H1 (cell line): ENCODE measurements around the gene GXYLT2. TPM values are rescaled to one million over a fixed set of nuclear protein-coding genes. Genes with fewer than 3 reads are reported as not detected.

Experiments
- CTCF ChIA-PET: fragments of 300-600 bp; sonication (Branson Sonifier 250); formaldehyde crosslinking; loops from one replicate; lab custom pipeline; 2021; ENCODE audit not compliant: partially characterized antibody; lab: Charles Lee
- POLR2A ChIA-PET: fragments of 300-600 bp; sonication (Branson Sonifier 250); formaldehyde crosslinking; loops from one replicate; lab custom pipeline; 2021; ENCODE audit warnings: inconsistent platforms; ENCODE audit not compliant: partially characterized antibody; lab: Charles Lee
- DNase-seq, 2 experiments: peaks; one replicate each; pipeline versions ENCODE4 v3.0.0 to v3.0.0-alpha.2; 2010 to 2022; ENCODE audit warnings: low spot score in 2 of 2, low read depth in 1 of 2, mixed read lengths in 1 of 2
- FAIRE-seq: peaks from 2 replicates; lab custom pipeline; 2011; peaks lifted over from hg19 to GRCh38; lab: Jason Lieb, UNC
- H2AFZ ChIP-seq: 2 replicates; pipeline ENCODE4 v1.8.1; 2012; ENCODE audit warnings: low read length, inconsistent platforms
- H2AK5ac ChIP-seq: 2 replicates; pipeline ENCODE4 v1.6.1; 2013; ENCODE audit warnings: low read depth, low read length
- H2BK120ac ChIP-seq: replicated peaks from 2 replicates; pipeline ENCODE3; 2013; ENCODE audit warnings: low read depth, low read length, inconsistent platforms
- H2BK12ac ChIP-seq: 2 replicates; pipeline ENCODE4 v1.6.1; 2013; ENCODE audit warnings: low read depth, low read length
- H2BK15ac ChIP-seq: 2 replicates; pipeline ENCODE4 v1.6.1; 2013; ENCODE audit warnings: low read length
- H2BK20ac ChIP-seq: 2 replicates; pipeline ENCODE4 v1.6.1; 2013; ENCODE audit warnings: low read length
- H2BK5ac ChIP-seq: 2 replicates; pipeline ENCODE4 v1.6.1; 2013; ENCODE audit warnings: low read depth, low read length
- H3K14ac ChIP-seq: 2 replicates; pipeline ENCODE4 v1.6.1; 2013; ENCODE audit warnings: inconsistent platforms; ENCODE audit not compliant: insufficient read length
- H3K18ac ChIP-seq: 2 replicates; pipeline ENCODE4 v1.6.1; 2013; ENCODE audit warnings: low read length; ENCODE audit errors: extremely low read depth
- H3K23ac ChIP-seq: 2 replicates; pipeline ENCODE4 v1.6.1; 2013; ENCODE audit warnings: inconsistent platforms; ENCODE audit not compliant: insufficient read length
- H3K23me2 ChIP-seq: 2 replicates; pipeline ENCODE4 v1.6.1; 2013; ENCODE audit warnings: low read depth, low read length
- H3K27ac ChIP-seq: 2 replicates; pipeline ENCODE4 v1.6.1; 2011; ENCODE audit warnings: low read depth, low read length, inconsistent platforms
- H3K27me3 ChIP-seq, 4 experiments: replicated peaks in 1 of 4; 1 replicate in 1 of 4; 2 replicates in 3 of 4; pipeline versions ENCODE4 v1.6.1 to v1.8.1; 2011 to 2013; ENCODE audit warnings: low read length in 3 of 4, mild to moderate bottlenecking in 3 of 4, inconsistent platforms in 2 of 4, mixed read lengths in 2 of 4, moderate library complexity in 1 of 4; ENCODE audit not compliant: control insufficient read depth in 3 of 4, insufficient read depth in 3 of 4; ENCODE audit errors: extremely low read depth in 1 of 4
- H3K36me3 ChIP-seq, 4 experiments: 2 replicates each; pipeline versions ENCODE4 v1.6.1 to v1.8.1; 2011 to 2013; ENCODE audit warnings: mild to moderate bottlenecking in 4 of 4, low read length in 3 of 4, moderate library complexity in 2 of 4, control low read depth in 1 of 4, inconsistent platforms in 1 of 4; ENCODE audit not compliant: insufficient read depth in 4 of 4, control insufficient read depth in 2 of 4
- H3K4ac ChIP-seq: replicated peaks from 2 replicates; pipeline ENCODE3; 2013; ENCODE audit warnings: low read length, low read depth, mixed read lengths, inconsistent platforms; ENCODE audit not compliant: insufficient read length
- H3K4me1 ChIP-seq, 4 experiments: replicated peaks in 1 of 4; 1 replicate in 1 of 4; 2 replicates in 3 of 4; pipeline versions ENCODE4 v1.6.1 to v1.8.1; 2011 to 2013; ENCODE audit warnings: low read length in 3 of 4, inconsistent platforms in 2 of 4, mixed read lengths in 1 of 4; ENCODE audit not compliant: insufficient read depth in 4 of 4, control insufficient read depth in 3 of 4
- H3K4me2 ChIP-seq, 2 experiments: 2 replicates each; pipeline versions ENCODE4 v1.6.1 to v1.8.1; 2011 to 2013; ENCODE audit warnings: low read depth in 2 of 2, low read length in 2 of 2, control low read depth in 1 of 2, inconsistent platforms in 1 of 2, mild to moderate bottlenecking in 1 of 2; ENCODE audit not compliant: insufficient read depth in 1 of 2
- H3K4me3 ChIP-seq, 4 experiments: fragments of 200-600, 300-600 bp in 1 of 4; sonication (generic), shearing (Covaris generic), sonication (Bioruptor Twin) in 1 of 4; 2 replicates each; pipeline versions ENCODE4 v1.5.1 to v1.8.1; 2011 to 2016; ENCODE audit warnings: low read length in 4 of 4, low read depth in 3 of 4, control low read depth in 2 of 4, inconsistent platforms in 2 of 4, mild to moderate bottlenecking in 2 of 4, mixed read lengths in 1 of 4, moderate library complexity in 1 of 4; ENCODE audit not compliant: insufficient read depth in 2 of 4; ENCODE audit errors: extremely low read depth in 1 of 4
- H3K56ac ChIP-seq: replicated peaks from 2 replicates; pipeline ENCODE3; 2013; ENCODE audit warnings: low read depth, mild to moderate bottlenecking, mixed read lengths, low read length, inconsistent platforms; ENCODE audit not compliant: insufficient read length
- H3K79me1 ChIP-seq: 2 replicates; pipeline ENCODE4 v1.6.1; 2013; ENCODE audit warnings: low read depth, low read length, control low read depth
- H3K79me2 ChIP-seq, 2 experiments: 2 replicates each; pipeline versions ENCODE4 v1.6.1 to v1.8.1; 2012 to 2013; ENCODE audit warnings: low read length in 2 of 2, mild to moderate bottlenecking in 2 of 2, inconsistent platforms in 1 of 2; ENCODE audit not compliant: insufficient read depth in 2 of 2, control insufficient read depth in 1 of 2
- H3K9ac ChIP-seq, 4 experiments: replicated peaks in 1 of 4; 1 replicate in 1 of 4; 2 replicates in 3 of 4; pipeline versions ENCODE4 v1.6.1 to v1.8.1; 2011 to 2013; ENCODE audit warnings: low read depth in 3 of 4, low read length in 3 of 4, control low read depth in 2 of 4, mild to moderate bottlenecking in 2 of 4, moderate library complexity in 2 of 4, inconsistent platforms in 1 of 4; ENCODE audit errors: extremely low read depth in 1 of 4
- H3K9me3 ChIP-seq, 2 experiments: 2 replicates each; pipeline versions ENCODE4 v1.6.1 to v1.8.1; 2012 to 2013; ENCODE audit warnings: mild to moderate bottlenecking in 2 of 2, moderate library complexity in 2 of 2, control low read depth in 1 of 2, inconsistent platforms in 1 of 2, low read depth in 1 of 2, low read length in 1 of 2, mixed read lengths in 1 of 2; ENCODE audit not compliant: insufficient read depth in 2 of 2
- H4K20me1 ChIP-seq, 2 experiments: replicated peaks in 1 of 2; 2 replicates each; pipeline versions ENCODE3 to v1.8.1; 2011 to 2013; ENCODE audit warnings: inconsistent platforms in 2 of 2, low read length in 2 of 2, mild to moderate bottlenecking in 1 of 2; ENCODE audit not compliant: insufficient read depth in 2 of 2, control insufficient read depth in 1 of 2
- H4K5ac ChIP-seq: 2 replicates; pipeline ENCODE4 v1.6.1; 2013; ENCODE audit warnings: low read length, low read depth, mixed read lengths, inconsistent platforms; ENCODE audit not compliant: insufficient read length
- H4K8ac ChIP-seq: 2 replicates; pipeline ENCODE4 v1.8.0; 2013; ENCODE audit warnings: mild to moderate bottlenecking, moderate library complexity, low read length, inconsistent platforms; ENCODE audit not compliant: insufficient read depth; ENCODE audit errors: extremely low read depth
- H4K91ac ChIP-seq: replicated peaks from 2 replicates; pipeline ENCODE3; 2013; ENCODE audit warnings: low read length, mixed read lengths, inconsistent platforms; ENCODE audit not compliant: insufficient read length
- CBX8 ChIP-seq: fragments of 300-800, 300-1000 bp; sonication (generic); IDR thresholded peaks from 2 replicates; pipeline ENCODE4 v1.7.1; 2016; ENCODE audit warnings: low read depth, low read length, borderline replicate concordance
- CREB1 ChIP-seq: IDR thresholded peaks from 2 replicates; pipeline ENCODE4 v1.6.1; 2012; ENCODE audit warnings: inconsistent platforms
- GABPA ChIP-seq: IDR thresholded peaks from 2 replicates; pipeline ENCODE4 v1.6.1; 2011; ENCODE audit warnings: mild to moderate bottlenecking, low read length, moderate library complexity, borderline replicate concordance; ENCODE audit not compliant: insufficient read depth
- POU5F1 ChIP-seq: IDR thresholded peaks from 2 replicates; pipeline ENCODE4 v1.6.1; 2011; ENCODE audit warnings: low read depth, mild to moderate bottlenecking, low read length, moderate library complexity
- RFX5 ChIP-seq: IDR thresholded peaks from 2 replicates; pipeline ENCODE4 v1.6.1; 2011; ENCODE audit warnings: low read depth, low read length, improper control_type of control experiment, borderline replicate concordance
- SAP30 ChIP-seq: fragments of 300-600 bp; sonication (generic); IDR thresholded peaks from 2 replicates; pipeline ENCODE4 v1.7.1; 2012; ENCODE audit warnings: low read length, moderate library complexity, mild to moderate bottlenecking, inconsistent platforms; ENCODE audit not compliant: insufficient read depth, insufficient replicate concordance
- TBP ChIP-seq: IDR thresholded peaks from 2 replicates; pipeline ENCODE4 v1.6.1; 2011; ENCODE audit warnings: low read depth, low read length, improper control_type of control experiment
- YY1 ChIP-seq: IDR thresholded peaks from 2 replicates; pipeline ENCODE4 v1.6.1; 2011; ENCODE audit warnings: low read depth, mild to moderate bottlenecking, low read length
- WGBS, 2 experiments: shearing (Covaris generic) in 1 of 2; methylation state at CpG; one replicate each; pipeline versions ENCODE4 v1.1.6 to v1.1.7; 2013 to 2015; ENCODE audit warnings: low lambda C conversion rate in 2 of 2, mixed read lengths in 2 of 2, inconsistent platforms in 1 of 2, low coverage in 1 of 2, missing lambda C conversion rate in 1 of 2; ENCODE audit not compliant: insufficient replicate concordance in 2 of 2, insufficient coverage in 1 of 2, insufficient read length in 1 of 2; ENCODE audit errors: extremely low coverage in 1 of 2, missing lambda C conversion rate in 1 of 2; 5-methylcytosine and 5-hydroxymethylcytosine counted together
- polyA plus RNA-seq, 7 experiments: library from polyadenylated mRNA; depleted of rRNA in 3 of 7; stranded (reverse) in 5 of 7; unstranded in 2 of 7; fragments of >200 nt in 5 of 7; fragments of 200-250 nt in 2 of 7; gene quantifications; 1 replicate in 5 of 7; 2 replicates in 1 of 7; 4 replicates in 1 of 7; pipeline versions ENCODE4 v1.2.1 to v1.2.3, GENCODE V29; 2011 to 2013; ENCODE audit warnings: missing spikeins in 2 of 7, mixed read lengths in 2 of 7
- total RNA-seq: library from RNA; stranded (reverse); fragmentation: NEBNext Ultra II Directional; extraction: Animal tissue kit (Norgen Biotek cat#: 25700); gene quantifications from 2 replicates; pipeline ENCODE4 v1.2.1, GENCODE V29; 2021
- TF ChIP-seq, protein P1 (sequence below): IDR thresholded peaks from 2 replicates; pipeline ENCODE4 v1.6.1; 2012; ENCODE audit warnings: inconsistent platforms

Gene GXYLT2
- total and polyA plus RNA-seq, 2 of the 8 experiments (the other 6 are each of a cell fraction or from before 2014, with no cell fraction given) = 1.8 to 5.6 TPM

DNA sequence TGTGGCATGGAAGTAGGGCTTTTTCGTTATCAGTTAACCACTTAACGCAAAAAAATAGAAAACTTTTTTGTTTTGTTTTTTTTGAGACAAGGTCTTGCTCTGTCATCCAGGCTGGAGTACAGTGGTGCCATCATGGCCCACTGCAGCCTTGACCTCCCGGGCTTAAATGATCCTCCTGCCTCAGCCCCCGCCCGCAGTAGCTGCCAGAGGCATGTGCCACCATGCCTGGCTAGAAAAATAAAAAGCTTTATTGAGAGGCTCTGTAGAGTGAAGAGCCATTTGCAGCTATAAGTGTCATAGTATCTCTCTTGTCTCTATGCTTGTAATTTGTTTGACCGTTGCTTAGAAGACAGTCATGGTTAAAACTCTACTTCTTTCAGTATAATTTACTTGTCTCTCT is 122.3 kb downstream of the GXYLT2 start:
- H3K9ac ChIP-seq = no peak overlapping the region
- no peaks in the 10 kb centered on the region for H3K9me3 ChIP-seq
- WGBS, 2 experiments = 93% methylated on average over 6 of the region's 6 CpGs; no CpG with 5 or more reads in 1 of the 2 experiments
- no peak overlapping the region for H4K5ac ChIP-seq
- H2BK15ac ChIP-seq = no peak overlapping the region
- no peak overlapping the region for H2AK5ac ChIP-seq
- no peak overlapping the region for H3K56ac ChIP-seq
- no peaks in the 10 kb centered on the region for H3K23me2 ChIP-seq
- ChIA-PET CTCF (interaction anchor here (1.0 to 2.9 kb wide), 6 partner anchors 9 to 46 kb away, joined by 3 to 11 read pairs (median 8); partner anchors contain the start of gene PPP4R2), POLR2A (interaction anchor here (0.6 to 3.7 kb wide), 5 partner anchors 9 to 52 kb away, joined by 3 to 23 read pairs (median 9); partner anchors contain the start of gene PPP4R2)
- H2BK5ac ChIP-seq = no peak overlapping the region
- H4K91ac ChIP-seq = no peak overlapping the region
- H4K20me1 ChIP-seq = peaks cover 20 to 46% of the 10 kb centered on the region in 2 experiments
- no peak overlapping the region for H3K23ac ChIP-seq
- no peak overlapping the region for H3K4me2 ChIP-seq
- DNase-seq (no peak), FAIRE-seq (no peak)
- H3K27me3 ChIP-seq = no peaks in the 10 kb centered on the region
- H2BK20ac ChIP-seq = no peak overlapping the region
- no peak overlapping the region for H2BK12ac ChIP-seq
- H3K4me3 ChIP-seq = no peak overlapping the region
- H4K8ac ChIP-seq = no peak overlapping the region
- H2AFZ ChIP-seq = no peak overlapping the region
- H2BK120ac ChIP-seq = no peak overlapping the region
- peaks cover 2 to 24% (median 5%) of the 10 kb centered on the region in 4 experiments; a peak in 6 of 8 replicates for H3K36me3 ChIP-seq
- no peak overlapping the region for H3K4ac ChIP-seq
- TF ChIP-seq GABPA = no peak
- TF ChIP-seq CBX8 = no peak
- TF ChIP-seq POU5F1 = no peak
- TF ChIP-seq RFX5 = no peak
- TF ChIP-seq TBP = no peak
- TF ChIP-seq SAP30 = no peak
- no peak for TF ChIP-seq CREB1
- TF ChIP-seq, protein P1, sequence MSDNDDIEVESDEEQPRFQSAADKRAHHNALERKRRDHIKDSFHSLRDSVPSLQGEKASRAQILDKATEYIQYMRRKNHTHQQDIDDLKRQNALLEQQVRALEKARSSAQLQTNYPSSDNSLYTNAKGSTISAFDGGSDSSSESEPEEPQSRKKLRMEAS = no peak
- TF ChIP-seq YY1 = no peak
- no peak overlapping the region for H3K27ac ChIP-seq
- H3K4me1 ChIP-seq = no peaks in the 10 kb centered on the region; a peak in 1 of 7 replicates
- H3K14ac ChIP-seq = no peak overlapping the region
- H3K79me1 ChIP-seq = no peaks in the 10 kb centered on the region; the same call in 1 of the 2 replicates
- H3K18ac ChIP-seq = no peak overlapping the region
- H3K79me2 ChIP-seq = peaks cover 63 to 100% of the 10 kb centered on the region in 2 experiments
